Upper lobe of left lung (tissue), 4 donors: ENCODE data around the gene POU3F2.

ENCODE experiments used
- POLR2AphosphoS5 ChIP-seq, 2 donors: sonication (generic); formaldehyde crosslinking; IDR thresholded peaks; one replicate each; pipeline ENCODE4 v1.5.1; 2017; ENCODE audit warnings: antibody characterized with exemption in 2 of 2
- TF ChIP-seq, protein P1 (sequence below), 6 experiments: fragments of 450-650 bp in 4 of 6; fragments of 200-600 bp in 2 of 6; sonication (generic) in 2 of 6; IDR thresholded peaks; one replicate each; pipeline ENCODE4 v1.5.1; 2016 to 2019; ENCODE audit warnings: antibody characterized with exemption in 6 of 6

DNA sequence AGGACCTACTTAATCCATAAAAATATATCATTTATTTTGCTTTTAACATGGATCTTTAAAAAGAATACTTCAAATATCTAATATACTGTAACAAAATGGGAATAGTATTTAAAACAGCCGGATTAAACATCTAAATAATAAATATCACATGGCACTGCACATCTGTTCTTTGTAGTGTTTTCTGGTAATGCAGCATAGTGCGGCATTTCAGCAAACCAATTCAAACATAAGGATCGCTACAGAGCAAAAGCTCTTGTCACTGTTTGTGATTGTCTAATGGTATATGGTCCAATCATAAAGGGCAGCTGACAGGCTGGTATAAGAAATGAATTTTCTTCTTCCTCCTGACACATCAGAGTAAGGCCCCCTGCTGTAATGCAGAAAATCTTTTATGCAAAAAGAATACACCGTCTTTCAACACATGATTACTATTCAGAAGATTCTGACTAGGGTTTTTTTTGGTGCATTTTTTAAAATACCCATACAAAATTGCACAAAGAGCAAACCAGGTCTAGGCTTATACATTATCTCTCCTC is 40.0 kb upstream of the POU3F2 start:
- TF ChIP-seq, protein P1, sequence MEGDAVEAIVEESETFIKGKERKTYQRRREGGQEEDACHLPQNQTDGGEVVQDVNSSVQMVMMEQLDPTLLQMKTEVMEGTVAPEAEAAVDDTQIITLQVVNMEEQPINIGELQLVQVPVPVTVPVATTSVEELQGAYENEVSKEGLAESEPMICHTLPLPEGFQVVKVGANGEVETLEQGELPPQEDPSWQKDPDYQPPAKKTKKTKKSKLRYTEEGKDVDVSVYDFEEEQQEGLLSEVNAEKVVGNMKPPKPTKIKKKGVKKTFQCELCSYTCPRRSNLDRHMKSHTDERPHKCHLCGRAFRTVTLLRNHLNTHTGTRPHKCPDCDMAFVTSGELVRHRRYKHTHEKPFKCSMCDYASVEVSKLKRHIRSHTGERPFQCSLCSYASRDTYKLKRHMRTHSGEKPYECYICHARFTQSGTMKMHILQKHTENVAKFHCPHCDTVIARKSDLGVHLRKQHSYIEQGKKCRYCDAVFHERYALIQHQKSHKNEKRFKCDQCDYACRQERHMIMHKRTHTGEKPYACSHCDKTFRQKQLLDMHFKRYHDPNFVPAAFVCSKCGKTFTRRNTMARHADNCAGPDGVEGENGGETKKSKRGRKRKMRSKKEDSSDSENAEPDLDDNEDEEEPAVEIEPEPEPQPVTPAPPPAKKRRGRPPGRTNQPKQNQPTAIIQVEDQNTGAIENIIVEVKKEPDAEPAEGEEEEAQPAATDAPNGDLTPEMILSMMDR (IDR thresholded peaks at IDR 0.05): no peak
- TF ChIP-seq POLR2AphosphoS5 (IDR thresholded peaks at IDR 0.05): no peak
